Raji (cell line): Measurements from ENCODE around the gene RPL37.

Experiments used
- POLR2A ChIP-seq: IDR thresholded peaks from 2 replicates; pipeline ENCODE4 v1.6.1; 2011; ENCODE audit warnings: low read depth, low read length, control low read depth; ENCODE audit not compliant: insufficient read depth

RPL37 gene

GRCh38 chr5:40779561-40779960 is 55.5 kb downstream of the RPL37 start:
- no peak for TF ChIP-seq POLR2A

- TF ChIP-seq POLR2A = no peak
Observed at GRCh38 chr5:40778133-40778532, 56.9 kb downstream of the RPL37 start.

- no peak for TF ChIP-seq POLR2A
Observed at GRCh38 chr5:40776658-40776977, 58.4 kb downstream of the RPL37 start.

- no peak for TF ChIP-seq POLR2A
Observed at GRCh38 chr5:40775846-40776657, 59.0 kb downstream of the RPL37 start.
